ENCODE measurements around the gene SNCAIP.

The SNCAIP gene

DNA sequence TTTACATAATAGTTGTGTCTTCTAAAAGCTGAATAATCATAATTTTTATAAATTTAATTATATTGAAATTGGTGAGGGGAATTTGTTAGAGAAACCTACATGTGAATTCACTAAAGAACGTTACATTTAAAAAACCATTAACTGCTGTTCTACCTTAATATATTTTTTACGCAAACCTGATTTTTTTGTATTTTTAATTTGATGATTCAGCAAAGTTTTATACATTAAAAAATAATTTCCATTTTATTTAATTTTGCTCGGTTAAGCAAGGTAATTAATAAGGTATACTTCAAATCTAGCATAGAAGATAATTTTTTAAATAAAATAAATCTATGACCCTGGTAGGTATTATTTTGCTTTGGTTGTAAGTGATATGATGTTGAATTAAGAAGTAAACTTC is 114.3 kb downstream of the SNCAIP start:
- Histone ChIP-seq H3K4me2 (ENCODE audit: low read depth, low read length, poor library complexity, severe bottlenecking) (no peak overlapping the region), H4K20me1 (ENCODE audit: low read depth, low read length) (no peaks in the 10 kb centered on the region), H3K79me2 (ENCODE audit: insufficient read depth, low read length) (no peaks in the 10 kb centered on the region), H3K9ac (ENCODE audit: low read length) (no peak overlapping the region), H3K4me3 (ENCODE audit: insufficient read depth, low read length, poor library complexity, severe bottlenecking) (no peak overlapping the region), H3F3A (ENCODE audit: insufficient read depth) (no peaks in the 10 kb centered on the region), H3K27me3 (ENCODE audit: low read length) (no peaks in the 10 kb centered on the region), H3K27ac (ENCODE audit: low read depth, low read length) (no peak overlapping the region), H3K9me3 (ENCODE audit: insufficient read depth, low read length) (no peaks in the 10 kb centered on the region), H2AFZ (ENCODE audit: low read depth, low read length, severe bottlenecking) (no peak overlapping the region), H3K9me2 (replicated peaks; ENCODE audit: insufficient read depth, low read length) (no peaks in the 10 kb centered on the region), H3K36me3 (ENCODE audit: low read length) (no peaks in the 10 kb centered on the region)
- no peak for TF ChIP-seq EZH2phosphoT487 (conservative IDR thresholded peaks at IDR 0.05; ENCODE audit: low read length)
- TF ChIP-seq, protein P1, sequence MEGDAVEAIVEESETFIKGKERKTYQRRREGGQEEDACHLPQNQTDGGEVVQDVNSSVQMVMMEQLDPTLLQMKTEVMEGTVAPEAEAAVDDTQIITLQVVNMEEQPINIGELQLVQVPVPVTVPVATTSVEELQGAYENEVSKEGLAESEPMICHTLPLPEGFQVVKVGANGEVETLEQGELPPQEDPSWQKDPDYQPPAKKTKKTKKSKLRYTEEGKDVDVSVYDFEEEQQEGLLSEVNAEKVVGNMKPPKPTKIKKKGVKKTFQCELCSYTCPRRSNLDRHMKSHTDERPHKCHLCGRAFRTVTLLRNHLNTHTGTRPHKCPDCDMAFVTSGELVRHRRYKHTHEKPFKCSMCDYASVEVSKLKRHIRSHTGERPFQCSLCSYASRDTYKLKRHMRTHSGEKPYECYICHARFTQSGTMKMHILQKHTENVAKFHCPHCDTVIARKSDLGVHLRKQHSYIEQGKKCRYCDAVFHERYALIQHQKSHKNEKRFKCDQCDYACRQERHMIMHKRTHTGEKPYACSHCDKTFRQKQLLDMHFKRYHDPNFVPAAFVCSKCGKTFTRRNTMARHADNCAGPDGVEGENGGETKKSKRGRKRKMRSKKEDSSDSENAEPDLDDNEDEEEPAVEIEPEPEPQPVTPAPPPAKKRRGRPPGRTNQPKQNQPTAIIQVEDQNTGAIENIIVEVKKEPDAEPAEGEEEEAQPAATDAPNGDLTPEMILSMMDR (IDR thresholded peaks at IDR 0.05; ENCODE audit: insufficient read depth, low read length, poor library complexity, severe bottlenecking) = no peak

DNA sequence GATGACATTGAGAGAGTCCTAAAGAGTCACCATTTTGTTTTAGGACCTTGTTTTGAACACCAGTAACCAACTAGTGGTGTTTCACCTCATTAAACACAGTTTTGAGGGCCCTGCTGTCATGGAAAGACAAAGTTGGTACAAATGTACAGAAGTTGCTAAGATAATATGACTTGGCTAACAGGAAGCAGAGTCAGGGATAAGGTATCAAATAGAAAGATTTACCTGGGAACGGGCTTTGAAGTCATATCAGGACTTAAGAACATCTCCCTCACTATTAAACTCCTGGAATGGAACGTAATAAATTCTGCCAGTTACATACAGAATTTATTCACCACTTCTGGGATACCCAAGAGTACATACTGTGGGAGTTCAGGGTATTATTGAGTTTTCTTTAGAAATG is 115.6 kb downstream of the SNCAIP start:
- H3K9me2 ChIP-seq (replicated peaks; ENCODE audit: insufficient read depth, low read length) = no peaks in the 10 kb centered on the region
- H3K36me3 ChIP-seq (ENCODE audit: low read length) = no peaks in the 10 kb centered on the region
- no peak overlapping the region for H3K4me2 ChIP-seq (ENCODE audit: low read depth, low read length, poor library complexity, severe bottlenecking)
- no peaks in the 10 kb centered on the region for H3K9me3 ChIP-seq (ENCODE audit: insufficient read depth, low read length)
- no peaks in the 10 kb centered on the region for H4K20me1 ChIP-seq (ENCODE audit: low read depth, low read length)
- no peaks in the 10 kb centered on the region for H3F3A ChIP-seq (ENCODE audit: insufficient read depth)
- no peak overlapping the region for H2AFZ ChIP-seq (ENCODE audit: low read depth, low read length, severe bottlenecking)
- H3K27me3 ChIP-seq (ENCODE audit: low read length) = no peaks in the 10 kb centered on the region
- no peak for TF ChIP-seq EZH2phosphoT487 (conservative IDR thresholded peaks at IDR 0.05; ENCODE audit: low read length)
- TF ChIP-seq, protein P1 (IDR thresholded peaks at IDR 0.05; ENCODE audit: insufficient read depth, low read length, poor library complexity, severe bottlenecking) = no peak
- no peaks in the 10 kb centered on the region for H3K79me2 ChIP-seq (ENCODE audit: insufficient read depth, low read length)
- H3K4me3 ChIP-seq (ENCODE audit: insufficient read depth, low read length, poor library complexity, severe bottlenecking) = no peak overlapping the region
- no peak overlapping the region for H3K9ac ChIP-seq (ENCODE audit: low read length)
- no peak overlapping the region for H3K27ac ChIP-seq (ENCODE audit: low read depth, low read length)

DNA sequence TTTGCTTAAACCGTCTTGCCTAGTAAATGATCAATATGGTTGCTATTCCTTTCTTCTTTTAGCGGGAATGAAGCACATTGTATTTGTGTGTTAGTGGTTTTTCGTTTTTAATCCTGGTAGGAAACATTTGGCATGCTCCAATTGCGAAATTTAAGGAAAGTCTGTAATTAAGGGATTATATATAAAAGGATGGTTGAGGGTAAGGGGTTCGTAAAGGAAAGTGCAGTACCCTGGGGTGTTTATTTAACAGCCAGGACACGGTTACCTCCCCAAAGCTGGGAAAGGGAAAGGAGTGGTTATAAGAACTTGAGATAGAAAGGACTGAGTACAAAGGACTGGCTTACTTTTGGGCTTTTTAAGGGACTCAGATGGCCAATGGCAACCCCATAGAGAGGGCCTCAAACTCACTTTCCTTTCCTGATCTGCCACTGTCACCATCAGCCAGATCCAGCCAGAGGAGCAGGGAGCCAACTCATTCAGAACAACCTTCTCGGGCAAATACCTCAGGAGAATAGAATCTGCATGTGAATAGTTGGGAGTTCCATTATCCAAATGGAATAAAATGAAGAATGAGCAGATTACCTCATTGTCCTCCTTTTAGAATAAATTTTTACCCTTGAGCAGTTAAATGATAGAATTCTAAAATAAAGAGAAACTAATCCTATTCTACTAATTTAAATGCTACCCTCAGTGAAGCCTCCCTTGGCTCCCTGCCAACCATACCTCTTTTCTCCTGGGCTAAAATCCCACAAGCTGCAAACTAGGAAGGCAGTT is 117.7 kb downstream of the SNCAIP start:
- no peak overlapping the region for H3K27ac ChIP-seq (ENCODE audit: low read depth, low read length)
- no peak overlapping the region for H2AFZ ChIP-seq (ENCODE audit: low read depth, low read length, severe bottlenecking)
- no peaks in the 10 kb centered on the region for H3F3A ChIP-seq (ENCODE audit: insufficient read depth)
- no peak overlapping the region for H3K4me3 ChIP-seq (ENCODE audit: insufficient read depth, low read length, poor library complexity, severe bottlenecking)
- H3K4me2 ChIP-seq (ENCODE audit: low read depth, low read length, poor library complexity, severe bottlenecking) = no peak overlapping the region
- TF ChIP-seq, protein P1 (IDR thresholded peaks at IDR 0.05; ENCODE audit: insufficient read depth, low read length, poor library complexity, severe bottlenecking) = no peak
- TF ChIP-seq EZH2phosphoT487 (conservative IDR thresholded peaks at IDR 0.05; ENCODE audit: low read length) = no peak
- no peaks in the 10 kb centered on the region for H3K79me2 ChIP-seq (ENCODE audit: insufficient read depth, low read length)
- no peak overlapping the region for H3K9ac ChIP-seq (ENCODE audit: low read length)
- H3K36me3 ChIP-seq (ENCODE audit: low read length) = no peaks in the 10 kb centered on the region
- no peaks in the 10 kb centered on the region for H3K27me3 ChIP-seq (ENCODE audit: low read length)
- H4K20me1 ChIP-seq (ENCODE audit: low read depth, low read length) = no peaks in the 10 kb centered on the region
- no peaks in the 10 kb centered on the region for H3K9me2 ChIP-seq (replicated peaks; ENCODE audit: insufficient read depth, low read length)
- no peaks in the 10 kb centered on the region for H3K9me3 ChIP-seq (ENCODE audit: insufficient read depth, low read length)
